Heart right ventricle (tissue), 16 donors: ENCODE results near the gene KMT5B. TPM values are rescaled to one million over a fixed set of nuclear protein-coding genes. Genes with fewer than 3 reads are reported as not detected.

Source experiments
- ATAC-seq, 8 donors: fragments of 200-7000 bp; cut with Tn5 transposase; one replicate each; pipeline ENCODE4 v1.9.1; 2020; ENCODE audit warnings: mild to moderate bottlenecking in 8 of 8, moderate library complexity in 8 of 8, moderate number of reproducible peaks in 1 of 8
- DNase-seq, 2 donors: peaks; one replicate each; pipeline ENCODE4 v3.0.0-alpha.2; 2020
- H3K27ac ChIP-seq, 10 donors: fragments of 200-600 bp; sonication (generic) in 2 of 10; one replicate each; pipeline versions ENCODE4 v1.5.0 to v1.8.0; 2020 to 2022; ENCODE audit warnings: mild to moderate bottlenecking in 3 of 10
- H3K27me3 ChIP-seq, 7 donors: fragments of 200-600 bp; one replicate each; pipeline ENCODE4 v1.8.0; 2021 to 2022; ENCODE audit warnings: mild to moderate bottlenecking in 2 of 7
- H3K36me3 ChIP-seq, 9 donors: fragments of 200-600 bp; sonication (generic) in 1 of 9; one replicate each; pipeline versions ENCODE4 v1.5.0 to v1.8.0; 2020 to 2022; ENCODE audit warnings: mild to moderate bottlenecking in 2 of 9
- H3K4me1 ChIP-seq, 9 donors: fragments of 200-600 bp; sonication (generic) in 1 of 9; one replicate each; pipeline versions ENCODE4 v1.5.0 to v1.8.0; 2020 to 2022; ENCODE audit warnings: mild to moderate bottlenecking in 4 of 9
- H3K4me3 ChIP-seq, 10 donors: fragments of 200-600 bp; sonication (generic) in 2 of 10; one replicate each; pipeline versions ENCODE4 v1.5.0 to v1.8.0; 2020 to 2022; ENCODE audit warnings: mild to moderate bottlenecking in 7 of 10, moderate library complexity in 2 of 10
- H3K9me3 ChIP-seq, 11 donors: fragments of 200-600 bp in 10 of 11; sonication (generic) in 2 of 11; one replicate each; pipeline versions ENCODE4 v1.5.0 to v1.8.0; 2013 to 2022; ENCODE audit warnings: mild to moderate bottlenecking in 2 of 11, control low read depth in 1 of 11, moderate library complexity in 1 of 11
- CTCF ChIP-seq, 9 donors: fragments of 200-600 bp; sonication (generic) in 2 of 9; IDR thresholded peaks; one replicate each; pipeline versions ENCODE4 v1.5.0 to v1.8.0; 2021 to 2022; ENCODE audit warnings: antibody characterized with exemption in 9 of 9, mild to moderate bottlenecking in 5 of 9, moderate library complexity in 1 of 9
- WGBS, 2 donors: extraction: QIAGEN DNeasy Blood & Tissue Kit; methylation state at CpG; one replicate each; pipeline ENCODE4 v1.1.7; 2013; ENCODE audit warnings: inconsistent platforms in 1 of 2; 5-methylcytosine and 5-hydroxymethylcytosine counted together
- intact Hi-C, 10 donors: fragments of 100-400 bp; cut with DNase I; formaldehyde crosslinking; loops; one replicate each; pipeline versions ENCODE4 v1.11.1 to v1.14.2; 2022
- polyA plus RNA-seq, 2 donors: library from polyadenylated mRNA; stranded (reverse); fragments of 200-250 nt; gene quantifications; one replicate each; pipeline ENCODE4 v1.2.3, GENCODE V29; 2013
- total RNA-seq, 10 donors: library from RNA; stranded (reverse); fragmentation: NEBNext Ultra II Directional in 3 of 10; extraction: Animal tissue kit (Norgen Biotek cat#: 25700) in 3 of 10; gene quantifications; one replicate each; pipeline versions ENCODE4 v1.2.1 to v1.2.4, GENCODE V29; 2021 to 2023
- donor health status: Arrhythmogenic right ventricular cardiomyopathy.
- donor health status: ischemic (EF 13 %, LVEDD 7.1; RV severe dilation, severe dysfunction).
- donor health status: healthy with polysubstance abuse.
- donor health status: DM: no; HTN: yes; CAD: no.
- donor health status: DM: no; HTN: no; CAD: no.
- donor health status: ischemic (EF 25% LVEDD 6.9; RV normal size, moderate dysfunction).
- donor health status: ischemic (EF 25% LVEDD 5.7; RV mildly dilated, moderate dysfunction).
- donor health status: healthy.
- donor health status: DM: yes; HTN: yes; CAD: no.
- donor health status: Ischemic cardiomyopathy.
- donor health status: ischemic (EF 35%, LVEDD 5.7; RV mildly dilated, moderate dysfunction).
- donor health status: nonischemic (EF 11% LVEDD 7.7; RV severe dilation, severe dysfunction).
- donor health status: DM: yes; HTN: yes; CAD: no.
- donor health status: PGD.
- donor health status: ischemic (EF 29% LVEDD 5.4; RV normal size, mild dysfunction).
- donor health status: nonischemic (EF 23%, LVEDD 6.1; RV moderate dilation, normal function).

The KMT5B gene
- total and polyA plus RNA-seq, 12 donors: 10.5 to 37.1 (median 29.6) TPM

- H3K27ac ChIP-seq: no peak overlapping the region
- peaks cover 0 to 8% (median 6%) of the 10 kb centered on the region in 9 donors for H3K4me1 ChIP-seq
- H3K4me3 ChIP-seq: no peak overlapping the region
- intact Hi-C loops: no loop called here
- peaks cover 0 to 17% (median 0%) of the 10 kb centered on the region in 11 donors for H3K9me3 ChIP-seq
- no peak for DNase-seq
- 88 to 90% methylated on average over 2 of the region's 2 CpGs for whole genome bisulfite sequencing, 2 donors
- no peaks in the 10 kb centered on the region for H3K27me3 ChIP-seq
- TF ChIP-seq CTCF (IDR thresholded peaks at IDR 0.05): no peak
- no peaks in the 10 kb centered on the region for H3K36me3 ChIP-seq
- no peak for ATAC-seq
These were observed 79.3 kb downstream of the KMT5B start for GRCh38 chr11:68133761-68134160.

- DNase-seq: no peak
- peaks cover 0 to 20% (median 11%) of the 10 kb centered on the region in 9 donors for H3K4me1 ChIP-seq
- no peak for TF ChIP-seq CTCF (IDR thresholded peaks at IDR 0.05)
- H3K27ac ChIP-seq: no peak overlapping the region
- peaks cover 0 to 17% (median 0%) of the 10 kb centered on the region in 11 donors for H3K9me3 ChIP-seq
- ATAC-seq: no peak
- H3K4me3 ChIP-seq: no peak overlapping the region
- H3K36me3 ChIP-seq: no peaks in the 10 kb centered on the region
- intact Hi-C loops: no loop called here
- 92 to 95% methylated on average over 1 of the region's 1 CpG for WGBS, 2 donors
- peaks cover 0 to 9% (median 0%) of the 10 kb centered on the region in 7 donors for H3K27me3 ChIP-seq
These were observed 83.0 kb downstream of the KMT5B start for GRCh38 chr11:68130121-68130520.

- DNase-seq (peak; percentile 61 to 62), ATAC-seq (peak; percentile 69 to 85 (median 80))
- WGBS, 2 donors: 18% methylated on average over 15 of the region's 15 CpGs
- H3K27ac ChIP-seq: peak overlapping the region in 9 of 10 donors; percentile 32 to 75 (median 61)
- peaks cover 0 to 9% (median 0%) of the 10 kb centered on the region in 7 donors for H3K27me3 ChIP-seq
- no peak for TF ChIP-seq CTCF (IDR thresholded peaks at IDR 0.05)
- peaks cover 0 to 20% (median 11%) of the 10 kb centered on the region in 9 donors for H3K4me1 ChIP-seq
- H3K9me3 ChIP-seq: peaks cover 0 to 15% (median 0%) of the 10 kb centered on the region in 11 donors
- H3K4me3 ChIP-seq: peak overlapping the region; percentile 19 to 78 (median 58)
- H3K36me3 ChIP-seq: no peaks in the 10 kb centered on the region
- intact Hi-C loops: loop anchor here in 1 of 10 donors (10.0 kb wide), 1 partner anchor 94 kb away; the partner anchor contains the start of genes NDUFS8 and TCIRG1
These were observed 84.3 kb downstream of the KMT5B start for GRCh38 chr11:68128682-68129327.

- intact Hi-C loops: loop anchor here in 1 of 10 donors (10.0 kb wide), 1 partner anchor 93 kb away; the partner anchor contains the start of genes NDUFS8 and TCIRG1
- Histone ChIP-seq H3K9me3 (peaks cover 0 to 8% (median 0%) of the 10 kb centered on the region in 11 donors), H3K27me3 (peaks cover 0 to 9% (median 0%) of the 10 kb centered on the region in 7 donors), H3K27ac (peak overlapping the region in 9 of 10 donors; percentile 32 to 75 (median 61)), H3K4me1 (peaks cover 0 to 24% (median 11%) of the 10 kb centered on the region in 9 donors), H3K4me3 (peak overlapping the region; percentile 19 to 78 (median 58)), H3K36me3 (no peaks in the 10 kb centered on the region)
- WGBS, 2 donors: 13 to 16% methylated on average over 32 to 48 of the region's 48 CpGs
- DNase-seq (peak; percentile 50 to 70), ATAC-seq (peak; percentile 79 to 88 (median 84))
- no peak for TF ChIP-seq CTCF (IDR thresholded peaks at IDR 0.05)
These were observed 85.1 kb downstream of the KMT5B start for GRCh38 chr11:68127714-68128681.
